Smooth muscle cell (in vitro differentiated cells): Measurements from ENCODE around the gene UBE2J1. TPM values are rescaled to one million over a fixed set of nuclear protein-coding genes. Genes with fewer than 3 reads are reported as not detected.

ENCODE experiments used
- DNase-seq: peaks from one replicate; lab custom pipeline; 2025; ENCODE audit not compliant: unreplicated experiment; lab: John Stamatoyannopoulos, UW
- H2AFZ ChIP-seq: fragments of 200-600 bp; sonication (generic); 2 replicates; pipeline ENCODE4 v1.6.0; 2016; ENCODE audit warnings: antibody characterized with exemption, low read depth, mild to moderate bottlenecking
- H3F3A ChIP-seq: fragments of 200-600 bp; sonication (generic); 2 replicates; pipeline ENCODE4 v1.6.0; 2017; ENCODE audit warnings: antibody characterized with exemption, low read depth
- H3K27ac ChIP-seq: fragments of 200-600 bp; sonication (generic); 2 replicates; pipeline ENCODE4 v1.5.1; 2016; ENCODE audit warnings: low read depth, mild to moderate bottlenecking
- H3K27me3 ChIP-seq: fragments of 200-600 bp; sonication (generic); 2 replicates; pipeline ENCODE4 v1.6.1; 2016; ENCODE audit warnings: low read depth, mild to moderate bottlenecking
- H3K36me3 ChIP-seq: fragments of 200-600 bp; sonication (generic); 2 replicates; pipeline ENCODE4 v1.5.1; 2016; ENCODE audit warnings: low read depth
- H3K4me1 ChIP-seq: fragments of 200-600 bp; sonication (generic); 2 replicates; pipeline ENCODE4 v1.5.1; 2016; ENCODE audit warnings: low read depth
- H3K4me2 ChIP-seq: fragments of 200-600 bp; sonication (generic); 2 replicates; pipeline ENCODE4 v1.6.0; 2016; ENCODE audit warnings: mild to moderate bottlenecking
- H3K4me3 ChIP-seq: fragments of 200-600 bp; sonication (generic); 2 replicates; pipeline ENCODE4 v1.5.1; 2016; ENCODE audit warnings: mild to moderate bottlenecking
- H3K79me2 ChIP-seq: fragments of 200-600 bp; sonication (generic); 2 replicates; pipeline ENCODE4 v1.6.0; 2016; ENCODE audit warnings: low read depth, mild to moderate bottlenecking
- H3K9ac ChIP-seq: fragments of 200-600 bp; sonication (generic); 2 replicates; pipeline ENCODE4 v1.6.0; 2016; ENCODE audit warnings: low read depth
- H3K9me3 ChIP-seq: fragments of 200-600 bp; sonication (generic); replicated peaks from 2 replicates; pipeline ENCODE4 v1.5.1; 2016; ENCODE audit warnings: low read depth
- H4K20me1 ChIP-seq: fragments of 200-600 bp; sonication (generic); 2 replicates; pipeline ENCODE4 v1.6.0; 2016; ENCODE audit warnings: low read depth
- whole genome bisulfite sequencing: methylation state at CpG from one replicate; pipeline ENCODE4 v1.1.7; 2016; ENCODE audit warnings: low lambda C conversion rate; 5-methylcytosine and 5-hydroxymethylcytosine counted together
- polyA plus RNA-seq: library from polyadenylated mRNA; unstranded; fragments of >200 nt; fragmentation: Nextera tagmentation; extraction: Ambion mirVana; gene quantifications from 2 replicates; pipeline ENCODE4 v1.2.1, GENCODE V29; 2016
- total RNA-seq: library from RNA; depleted of rRNA; stranded (reverse); fragments of >200 nt; gene quantifications from 2 replicates; pipeline ENCODE4 v1.2.3, GENCODE V29; 2014
- TF ChIP-seq, protein P1 (sequence below): fragments of 200-600 bp; sonication (generic); IDR thresholded peaks from 2 replicates; pipeline ENCODE4 v1.5.1; 2017; ENCODE audit warnings: borderline replicate concordance, mild to moderate bottlenecking, antibody characterized with exemption; ENCODE audit not compliant: insufficient read depth, poor library complexity, severe bottlenecking

Gene UBE2J1
- total and polyA plus RNA-seq, 2 experiments from 2014 or later = 65.7 to 130 TPM

DNA sequence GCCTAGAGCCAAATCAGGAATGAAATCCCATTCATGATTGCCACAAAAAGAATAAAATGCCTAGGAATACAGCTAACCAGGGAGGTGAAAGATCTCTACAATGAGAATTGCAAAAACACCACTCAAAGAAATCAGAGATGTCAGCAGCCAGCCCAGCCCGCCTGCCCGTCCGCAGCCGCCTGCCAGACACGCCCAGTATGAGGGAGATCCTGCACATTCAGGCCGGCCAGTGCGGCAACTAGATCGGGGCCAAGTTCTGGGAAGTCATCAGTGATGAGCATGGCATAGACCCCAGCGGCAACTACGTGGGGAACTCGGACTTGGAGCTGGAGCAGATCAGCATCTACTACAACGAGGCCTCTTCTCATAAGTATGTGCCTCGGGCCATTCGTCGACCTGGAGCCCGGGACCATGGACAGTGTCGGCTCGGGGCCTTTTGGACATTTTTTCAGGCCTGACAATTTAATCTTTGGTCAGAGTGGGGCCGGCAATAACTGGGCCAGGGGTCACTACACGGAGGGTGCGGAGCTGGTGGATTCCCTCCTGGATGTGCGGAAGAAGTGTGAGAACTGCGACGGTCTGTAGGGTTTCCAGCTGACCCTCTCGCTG, 50.8 kb downstream of the UBE2J1 start:
- H3K9ac ChIP-seq = no peak overlapping the region
- peaks cover 8% of the 10 kb centered on the region for H3K4me1 ChIP-seq
- H3K36me3 ChIP-seq = no peaks in the 10 kb centered on the region
- 93% methylated on average over 25 of the region's 25 CpGs for WGBS
- no peaks in the 10 kb centered on the region for H3K79me2 ChIP-seq
- no peak for DNase-seq
- H3K4me3 ChIP-seq = no peak overlapping the region
- TF ChIP-seq, protein P1, sequence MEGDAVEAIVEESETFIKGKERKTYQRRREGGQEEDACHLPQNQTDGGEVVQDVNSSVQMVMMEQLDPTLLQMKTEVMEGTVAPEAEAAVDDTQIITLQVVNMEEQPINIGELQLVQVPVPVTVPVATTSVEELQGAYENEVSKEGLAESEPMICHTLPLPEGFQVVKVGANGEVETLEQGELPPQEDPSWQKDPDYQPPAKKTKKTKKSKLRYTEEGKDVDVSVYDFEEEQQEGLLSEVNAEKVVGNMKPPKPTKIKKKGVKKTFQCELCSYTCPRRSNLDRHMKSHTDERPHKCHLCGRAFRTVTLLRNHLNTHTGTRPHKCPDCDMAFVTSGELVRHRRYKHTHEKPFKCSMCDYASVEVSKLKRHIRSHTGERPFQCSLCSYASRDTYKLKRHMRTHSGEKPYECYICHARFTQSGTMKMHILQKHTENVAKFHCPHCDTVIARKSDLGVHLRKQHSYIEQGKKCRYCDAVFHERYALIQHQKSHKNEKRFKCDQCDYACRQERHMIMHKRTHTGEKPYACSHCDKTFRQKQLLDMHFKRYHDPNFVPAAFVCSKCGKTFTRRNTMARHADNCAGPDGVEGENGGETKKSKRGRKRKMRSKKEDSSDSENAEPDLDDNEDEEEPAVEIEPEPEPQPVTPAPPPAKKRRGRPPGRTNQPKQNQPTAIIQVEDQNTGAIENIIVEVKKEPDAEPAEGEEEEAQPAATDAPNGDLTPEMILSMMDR = no peak
- H2AFZ ChIP-seq = no peak overlapping the region
- H3K4me2 ChIP-seq = no peak overlapping the region
- H4K20me1 ChIP-seq = no peaks in the 10 kb centered on the region
- peaks cover 25% of the 10 kb centered on the region for H3K27me3 ChIP-seq
- H3K27ac ChIP-seq = no peak overlapping the region
- no peaks in the 10 kb centered on the region for H3K9me3 ChIP-seq
- H3F3A ChIP-seq = no peaks in the 10 kb centered on the region

DNA sequence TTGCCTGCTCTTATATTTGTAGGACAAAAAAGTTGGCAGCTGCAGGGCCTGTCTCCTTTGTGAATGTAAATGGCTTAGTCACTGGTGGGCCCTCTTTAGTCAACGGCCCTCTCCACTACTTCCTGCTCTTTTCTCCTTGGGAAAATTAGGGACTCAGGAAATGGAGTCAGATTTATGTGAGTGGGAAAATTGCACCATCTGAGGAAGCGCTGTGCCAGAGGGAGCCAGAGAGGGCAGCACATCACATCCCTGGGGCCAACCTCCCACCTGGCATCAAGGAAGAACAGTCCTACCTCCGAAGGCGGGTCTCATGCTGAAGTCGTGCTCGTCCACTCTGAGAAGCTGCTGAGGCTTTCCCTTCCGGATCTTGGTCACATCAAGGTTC, 53.1 kb downstream of the UBE2J1 start:
- H3K4me3 ChIP-seq = no peak overlapping the region
- peaks cover 12% of the 10 kb centered on the region for H3K27me3 ChIP-seq
- H3K4me2 ChIP-seq = no peak overlapping the region
- H3K4me1 ChIP-seq = peaks cover 8% of the 10 kb centered on the region
- no peak overlapping the region for H3K9ac ChIP-seq
- no peaks in the 10 kb centered on the region for H3K79me2 ChIP-seq
- WGBS = 79% methylated on average over 7 of the region's 7 CpGs
- no peak overlapping the region for H3K27ac ChIP-seq
- no peaks in the 10 kb centered on the region for H4K20me1 ChIP-seq
- H3F3A ChIP-seq = no peaks in the 10 kb centered on the region
- no peak for DNase-seq
- TF ChIP-seq, protein P1 = no peak
- no peaks in the 10 kb centered on the region for H3K9me3 ChIP-seq
- H3K36me3 ChIP-seq = no peaks in the 10 kb centered on the region
- H2AFZ ChIP-seq = no peak overlapping the region

DNA sequence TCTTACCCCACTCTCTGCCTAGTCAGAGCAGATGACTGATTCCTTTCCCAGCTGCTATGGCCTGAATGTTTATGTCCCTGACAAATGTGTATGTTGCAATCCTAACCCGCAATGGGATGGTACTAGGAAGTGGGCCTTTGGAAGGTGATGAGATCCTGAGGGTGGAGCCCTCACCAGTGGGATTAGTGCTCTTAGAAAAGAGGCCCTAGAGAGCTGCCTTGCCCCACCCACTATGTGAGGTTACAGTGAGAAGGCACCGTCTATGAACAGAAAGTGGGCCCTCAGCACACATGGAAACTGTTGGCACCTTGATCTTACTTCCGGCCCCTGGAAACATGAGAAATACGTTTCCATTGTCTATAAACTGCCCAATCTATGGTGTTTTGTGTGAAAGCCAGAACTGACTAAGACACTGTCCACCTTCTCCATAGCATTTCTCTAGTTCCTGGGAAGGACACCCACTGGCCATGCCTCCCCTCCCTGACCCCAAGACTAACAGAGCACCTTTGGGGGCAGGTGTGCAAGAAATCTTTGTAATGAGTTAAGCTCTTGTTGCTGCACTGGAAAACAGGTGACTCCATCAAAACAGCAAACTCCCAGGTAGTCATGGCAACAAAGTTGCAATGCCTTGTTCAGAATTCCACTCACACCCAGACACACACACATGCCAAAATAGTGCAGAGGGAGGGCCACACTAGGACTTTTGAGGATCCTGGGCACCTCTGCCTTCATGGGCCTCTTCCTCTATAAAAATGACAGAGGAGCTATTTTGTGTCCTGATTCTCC, 53.6 kb downstream of the UBE2J1 start:
- Histone ChIP-seq H3K36me3 (no peaks in the 10 kb centered on the region), H4K20me1 (no peaks in the 10 kb centered on the region), H3K4me1 (peaks cover 8% of the 10 kb centered on the region), H3K9me3 (no peaks in the 10 kb centered on the region), H3K79me2 (no peaks in the 10 kb centered on the region), H3K4me3 (no peak overlapping the region), H3F3A (no peaks in the 10 kb centered on the region), H3K27ac (no peak overlapping the region), H3K4me2 (no peak overlapping the region), H3K9ac (no peak overlapping the region), H3K27me3 (peaks cover 12% of the 10 kb centered on the region), H2AFZ (no peak overlapping the region)
- WGBS = 56% methylated on average over 4 of the region's 4 CpGs
- DNase-seq = no peak
- TF ChIP-seq, protein P1 = no peak
